ENCODE data around the gene PEX11B. TPM values are rescaled to one million over a fixed set of nuclear protein-coding genes. Genes with fewer than 3 reads are reported as not detected.

PEX11B gene
- total RNA-seq, 1 experiment from 2014 or later: 13.7 TPM

DNA sequence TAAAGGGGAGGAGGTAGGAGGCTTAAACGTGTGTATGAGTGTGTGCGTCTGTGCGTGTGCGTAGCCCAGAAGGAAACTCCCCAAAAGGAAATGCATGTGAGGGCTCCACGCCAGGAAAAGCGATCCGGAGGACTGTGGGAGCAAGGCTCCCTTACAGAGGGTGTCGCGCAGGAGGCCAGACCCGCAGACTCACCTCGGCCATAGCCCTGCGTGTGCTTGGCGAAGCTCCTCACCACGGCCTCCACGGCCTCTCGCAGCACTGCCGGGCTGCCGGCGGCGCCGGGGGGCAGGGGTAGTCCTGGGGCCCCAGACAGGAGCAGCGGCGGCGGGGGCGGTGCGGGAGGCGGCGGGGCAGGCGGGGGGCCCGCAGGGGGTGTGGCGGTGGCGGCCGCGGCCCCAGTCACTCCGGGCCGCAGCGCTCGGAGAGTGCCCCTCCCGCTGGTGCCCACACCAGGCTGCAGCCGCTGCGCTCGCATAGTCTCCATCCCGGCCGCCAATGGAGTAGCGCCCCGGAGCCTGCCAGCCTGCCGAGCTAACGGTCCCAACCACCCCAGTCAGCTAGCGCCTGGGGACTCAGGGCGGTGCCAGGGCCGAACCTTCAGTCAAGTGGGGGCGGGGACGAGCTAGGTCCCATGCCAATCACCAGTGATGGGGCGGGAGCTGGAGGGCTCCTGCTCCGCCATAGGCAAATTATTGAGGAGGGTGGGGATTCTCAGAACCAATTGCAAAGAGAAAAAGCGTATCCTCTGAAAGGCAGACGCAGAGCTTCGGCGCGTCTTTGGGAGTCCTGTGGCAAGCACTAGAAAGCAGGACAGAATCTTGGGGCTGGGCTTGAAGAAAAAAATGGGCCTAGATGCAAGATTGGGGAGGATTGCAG lies 39.2 kb upstream of the PEX11B start, which contains the start of gene LIX1L:
Gene LIX1L, minus strand, starts transcription at position 575 of the 877 bp plus-strand sequence. Its CDS starts 90 bp downstream, at position 485.
- H3K27me3 ChIP-seq (ENCODE audit: insufficient read depth, low read length): peaks cover 32% of the 10 kb centered on the region; the same call in 1 of the 2 replicates
- peaks cover 32 to 33% of the 10 kb centered on the region in 2 experiments for H3K4me1 Mint-ChIP-seq

More for the DNA sequence above, 39.2 kb upstream of the PEX11B start, which contains the start of gene LIX1L:
- H3K9ac ChIP-seq (ENCODE audit: extremely low read depth, insufficient read length, low read length): no peak within 1 kb of the TSS
- no peak within 1 kb of the TSS for H3K18ac ChIP-seq (ENCODE audit: insufficient read length, low read depth, low read length)
- no peak within 1 kb of the TSS for H2BK120ac ChIP-seq (ENCODE audit: low read depth, low read length, poor library complexity, severe bottlenecking)
- H3K4me1 ChIP-seq (ENCODE audit: insufficient read depth, low read length): peaks cover under 1% of the 10 kb centered on the region; the same call in 1 of the 2 replicates
- no peak within 1 kb of the TSS for H3T11ph ChIP-seq (ENCODE audit: low read length)
- no peaks in the 10 kb centered on the region for H3K9me3 ChIP-seq (ENCODE audit: control insufficient read depth, low read depth, low read length)
- no peak within 1 kb of the TSS for H3K27ac ChIP-seq (ENCODE audit: insufficient read length, low read depth, low read length)
- no peak within 1 kb of the TSS for H3K27ac Mint-ChIP-seq
- H4K91ac ChIP-seq (ENCODE audit: insufficient read length, low read depth, low read length): no peak within 1 kb of the TSS
- no peak within 1 kb of the TSS for H2BK15ac ChIP-seq (ENCODE audit: low read depth, low read length)
- H2AFZ ChIP-seq (ENCODE audit: low read length): no peak within 1 kb of the TSS
- H3K14ac ChIP-seq (ENCODE audit: insufficient read depth, low read length): no peak within 1 kb of the TSS; the same call in 1 of the 2 replicates
- TF ChIP-seq, protein P1, sequence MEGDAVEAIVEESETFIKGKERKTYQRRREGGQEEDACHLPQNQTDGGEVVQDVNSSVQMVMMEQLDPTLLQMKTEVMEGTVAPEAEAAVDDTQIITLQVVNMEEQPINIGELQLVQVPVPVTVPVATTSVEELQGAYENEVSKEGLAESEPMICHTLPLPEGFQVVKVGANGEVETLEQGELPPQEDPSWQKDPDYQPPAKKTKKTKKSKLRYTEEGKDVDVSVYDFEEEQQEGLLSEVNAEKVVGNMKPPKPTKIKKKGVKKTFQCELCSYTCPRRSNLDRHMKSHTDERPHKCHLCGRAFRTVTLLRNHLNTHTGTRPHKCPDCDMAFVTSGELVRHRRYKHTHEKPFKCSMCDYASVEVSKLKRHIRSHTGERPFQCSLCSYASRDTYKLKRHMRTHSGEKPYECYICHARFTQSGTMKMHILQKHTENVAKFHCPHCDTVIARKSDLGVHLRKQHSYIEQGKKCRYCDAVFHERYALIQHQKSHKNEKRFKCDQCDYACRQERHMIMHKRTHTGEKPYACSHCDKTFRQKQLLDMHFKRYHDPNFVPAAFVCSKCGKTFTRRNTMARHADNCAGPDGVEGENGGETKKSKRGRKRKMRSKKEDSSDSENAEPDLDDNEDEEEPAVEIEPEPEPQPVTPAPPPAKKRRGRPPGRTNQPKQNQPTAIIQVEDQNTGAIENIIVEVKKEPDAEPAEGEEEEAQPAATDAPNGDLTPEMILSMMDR (conservative IDR thresholded peaks at IDR 0.05): no peak
- H3K4me3 Mint-ChIP-seq: peak within 1 kb of the TSS; percentile 77 to 84
- no peaks in the 10 kb centered on the region for H3K9me3 Mint-ChIP-seq
- H4K20me1 ChIP-seq (ENCODE audit: control insufficient read depth, insufficient read depth, insufficient read length): no peaks in the 10 kb centered on the region
- H3K36me3 Mint-ChIP-seq (ENCODE audit: insufficient read depth in 1 of 3, low read depth in 3 of 3): no peaks in the 10 kb centered on the region; a peak in 1 of 7 replicates
- H2AK5ac ChIP-seq (ENCODE audit: insufficient read length, low read length): no peak within 1 kb of the TSS
- DNase-seq: peak; percentile 97
- no peak within 1 kb of the TSS for H4K5ac ChIP-seq (ENCODE audit: insufficient read length, low read depth, low read length)
- H3K23ac ChIP-seq (ENCODE audit: insufficient read length, low read depth, low read length): no peak within 1 kb of the TSS
- H3K27me3 Mint-ChIP-seq (ENCODE audit: low read depth): peaks cover 66% of the 10 kb centered on the region
- H3K23me2 ChIP-seq (ENCODE audit: insufficient read length, low read depth, low read length, poor library complexity, severe bottlenecking): peaks cover 22% of the 10 kb centered on the region
- H3K79me2 ChIP-seq (ENCODE audit: insufficient read depth, low read length): no peaks in the 10 kb centered on the region
- H2BK20ac ChIP-seq (ENCODE audit: low read depth, low read length, poor library complexity, severe bottlenecking): no peak within 1 kb of the TSS
- no peak within 1 kb of the TSS for H3K4ac ChIP-seq (ENCODE audit: low read depth, low read length)
- H2BK5ac ChIP-seq (ENCODE audit: insufficient read length, low read length): no peak within 1 kb of the TSS
- H3K79me1 ChIP-seq (ENCODE audit: insufficient read depth, low read depth, low read length, poor library complexity, severe bottlenecking): no peaks in the 10 kb centered on the region
- no peak within 1 kb of the TSS for H4K8ac ChIP-seq (replicated peaks; ENCODE audit: insufficient read length, low read depth, low read length)
- WGBS (ENCODE audit: extremely low coverage, insufficient read length, low lambda C conversion rate): no CpG with 5 or more reads among the region's 60 CpGs
- H3K4me2 ChIP-seq (ENCODE audit: insufficient read depth, insufficient read length, low read length): peak within 1 kb of the TSS; percentile 92
- H2BK12ac ChIP-seq (ENCODE audit: insufficient read length, low read depth, low read length): no peak within 1 kb of the TSS
- no peak within 1 kb of the TSS for H3K56ac ChIP-seq (ENCODE audit: insufficient read length, low read depth, low read length)

Measured in H9 (cell line).